ENCODE data around the gene KBTBD12. TPM values are rescaled to one million over a fixed set of nuclear protein-coding genes. Genes with fewer than 3 reads are reported as not detected.

Gene KBTBD12
- total and polyA plus RNA-seq, 2 donors (not counting 3 experiments of a cell fraction or from before 2014, with no cell fraction given): not detected

- H4K20me1 ChIP-seq (replicated peaks; ENCODE audit: control insufficient read depth, extremely low read depth, insufficient read depth, low read length): no peaks in the 10 kb centered on the region
- intact Hi-C loops (cut with micrococcal nuclease) (no loop called here), dilution Hi-C loops (cut with MboI; ENCODE audit: extremely low pct_ligation_motif_present, low sequenced_read_pairs) (no loop called here)
- FAIRE-seq (no peak), DNase-seq (ENCODE audit: low read depth, low spot score) (no peak)
- POLR2A ChIA-PET: no interaction called here
- H3K79me2 ChIP-seq (ENCODE audit: control insufficient read depth, insufficient read depth, low read length): no peaks in the 10 kb centered on the region
- no peak overlapping the region for H2AFZ ChIP-seq (ENCODE audit: low read depth, low read length)
- no peaks in the 10 kb centered on the region for H3K9me3 ChIP-seq (replicated peaks; ENCODE audit: control insufficient read depth, insufficient read depth, low read length)
- BruUV-seq (replicated peaks): no TSS peak
- no peak for TF ChIP-seq MYC (IDR thresholded peaks at IDR 0.05; ENCODE audit: low read depth, low read length)
- TF ChIP-seq EZH2 (IDR thresholded peaks at IDR 0.05; ENCODE audit: borderline replicate concordance, low read depth, low read length, severe bottlenecking): no peak
- no peak for TF ChIP-seq POLR2A (IDR thresholded peaks at IDR 0.05; ENCODE audit: low read depth, low read length)
- TF ChIP-seq FOS (IDR thresholded peaks at IDR 0.05; ENCODE audit: borderline replicate concordance, insufficient read depth, low read length): no peak
- TF ChIP-seq JUN (IDR thresholded peaks at IDR 0.05; ENCODE audit: borderline replicate concordance, insufficient read depth, insufficient read length, low read depth): no peak
- no peak for TF ChIP-seq CTCF (IDR thresholded peaks at IDR 0.05; ENCODE audit: extremely low read depth in 1 of 2, insufficient read depth in 1 of 2, low read depth in 1 of 2, low read length in 2 of 2)
- TF ChIP-seq POLR2AphosphoS5 (IDR thresholded peaks at IDR 0.05; ENCODE audit: insufficient read depth, low read depth, low read length): no peak
- no peak for TF ChIP-seq GATA2 (IDR thresholded peaks at IDR 0.05; ENCODE audit: insufficient read depth, insufficient read length, low read depth, low read length)
- TF ChIP-seq MAX (IDR thresholded peaks at IDR 0.05; ENCODE audit: insufficient read depth, insufficient read length): no peak
- CTCF ChIA-PET: interaction anchor here (1.1 to 1.5 kb wide), 2 partner anchors 9 to 51 kb away, joined by 3 to 4 read pairs; no protein-coding TSS in a partner anchor
- no peak overlapping the region for H3K27ac ChIP-seq (ENCODE audit: insufficient read depth, low read depth, low read length)
- H3K4me2 ChIP-seq (ENCODE audit: insufficient read depth, low read length): no peak overlapping the region
- H3K27me3 ChIP-seq (ENCODE audit: control insufficient read depth in 2 of 2, insufficient read depth in 2 of 2, low read length in 2 of 2): peaks cover 1 to 4% of the 10 kb centered on the region in 2 experiments
- no peaks in the 10 kb centered on the region for H3K9me1 ChIP-seq (replicated peaks; ENCODE audit: control insufficient read depth, extremely low read depth, insufficient read depth, low read length)
- no peak overlapping the region for H3K9ac ChIP-seq (replicated peaks; ENCODE audit: extremely low read depth, insufficient read depth, low read length)
- no peaks in the 10 kb centered on the region for H3K36me3 ChIP-seq (ENCODE audit: control insufficient read depth in 2 of 2, extremely low read depth in 1 of 2, insufficient read depth in 2 of 2, low read length in 2 of 2)
- no peaks in the 10 kb centered on the region for H3K4me1 ChIP-seq (ENCODE audit: control insufficient read depth, extremely low read depth, insufficient read depth, low read length)
- H3K4me3 ChIP-seq (replicated peaks in 1 of 3; ENCODE audit: insufficient read depth in 1 of 3, low read depth in 1 of 3, low read length in 3 of 3): no peak overlapping the region
Measured at GRCh38 chr3:127899766-127900165, 15.3 kb upstream of the KBTBD12 start.
